AG04449 (cell line): Measurements from ENCODE around the gene CATSPERE.
"Not testable (repeated sequence)": the region's sequence is repeated elsewhere in the genome, so short reads cannot be mapped to it uniquely, and the experiment has no call there.

Experiments used
- CTCF ChIA-PET: fragments of 350-600 bp; formaldehyde crosslinking; extraction: SDS; loops from one replicate; lab custom pipeline; 2021; ENCODE audit warnings: antibody characterized with exemption; lab: Yijun Ruan, JAX
- POLR2A ChIA-PET: fragments of 400-600, 350-600 bp; formaldehyde crosslinking; extraction: SDS; loops from one replicate; lab custom pipeline; 2020; ENCODE audit warnings: antibody characterized with exemption, inconsistent platforms; lab: Yijun Ruan, JAX
- DNase-seq: peaks from one replicate; pipeline ENCODE4 v3.0.0-alpha.2; 2010; ENCODE audit warnings: low read depth, low spot score
- H3K4me3 ChIP-seq: 2 replicates; pipeline ENCODE4 v1.5.1; 2011; ENCODE audit warnings: low read depth, mild to moderate bottlenecking, control low read depth, low read length
- CTCF ChIP-seq: IDR thresholded peaks from one replicate; pipeline ENCODE4 v1.5.1; 2011; ENCODE audit warnings: mild to moderate bottlenecking, moderate library complexity, low read length, control low read depth, inconsistent platforms; ENCODE audit not compliant: insufficient read depth; ENCODE audit errors: missing control alignments

The CATSPERE gene

GRCh38 chr1:244667797-244668196 lies 206.7 kb downstream of the CATSPERE start:
- H3K4me3 ChIP-seq: no peak overlapping the region
- POLR2A ChIA-PET: no interaction called here
- CTCF ChIA-PET: no interaction called here
- DNase-seq: no peak
- TF ChIP-seq CTCF: no peak

GRCh38 chr1:244672946-244673682 lies 212.0 kb downstream of the CATSPERE start:
- POLR2A ChIA-PET: no interaction called here
- no peak overlapping the region for H3K4me3 ChIP-seq
- no peak for DNase-seq
- CTCF ChIA-PET: no interaction called here
- no peak for TF ChIP-seq CTCF

DNA sequence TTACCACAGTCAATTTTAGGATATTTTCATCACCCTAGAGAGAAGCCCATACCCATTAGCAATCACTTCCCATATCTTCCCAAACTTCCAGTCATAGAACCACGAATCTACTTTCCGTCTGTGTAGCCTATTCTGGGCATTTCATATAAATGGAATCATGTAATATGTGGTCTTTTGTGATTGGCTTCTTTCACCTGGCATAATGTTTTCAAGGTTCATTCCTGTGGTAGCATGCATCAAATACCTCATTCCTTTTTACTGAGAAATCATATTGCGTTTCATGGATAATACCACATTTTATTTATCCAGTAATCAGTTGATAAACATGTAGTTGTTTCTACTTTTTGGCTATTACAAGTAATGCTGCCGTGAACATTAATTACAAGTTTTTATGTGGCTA lies 213.4 kb downstream of the CATSPERE start:
- POLR2A ChIA-PET: no interaction called here
- H3K4me3 ChIP-seq: no peak overlapping the region
- DNase-seq: no peak
- TF ChIP-seq CTCF: no peak
- CTCF ChIA-PET: no interaction called here

DNA sequence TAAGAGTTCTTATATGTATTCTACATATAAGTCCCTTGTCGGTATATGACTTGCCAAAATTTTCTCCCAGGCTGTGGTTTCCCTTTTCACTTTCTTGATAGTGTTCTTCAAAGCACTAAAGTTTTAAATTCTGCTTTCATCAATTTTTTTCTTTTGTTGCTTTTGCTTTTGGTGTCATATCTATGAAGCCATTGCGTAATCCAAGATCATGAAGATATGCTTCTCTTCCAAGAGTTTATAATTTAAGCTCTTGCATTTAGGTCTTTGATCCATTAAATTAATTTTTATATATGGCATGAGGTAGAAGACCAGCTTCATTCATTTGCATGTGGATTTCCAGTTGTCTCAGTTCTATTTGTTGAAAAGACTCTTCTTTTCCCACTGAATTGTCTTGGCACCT lies 214.1 kb downstream of the CATSPERE start:
- H3K4me3 ChIP-seq: no peak overlapping the region
- POLR2A ChIA-PET: no interaction called here
- TF ChIP-seq CTCF: no peak
- DNase-seq: no peak
- CTCF ChIA-PET: interaction anchor here (0.6 kb wide), 1 partner anchor 367 kb away, joined by 3 read pairs; no protein-coding TSS in a partner anchor

DNA sequence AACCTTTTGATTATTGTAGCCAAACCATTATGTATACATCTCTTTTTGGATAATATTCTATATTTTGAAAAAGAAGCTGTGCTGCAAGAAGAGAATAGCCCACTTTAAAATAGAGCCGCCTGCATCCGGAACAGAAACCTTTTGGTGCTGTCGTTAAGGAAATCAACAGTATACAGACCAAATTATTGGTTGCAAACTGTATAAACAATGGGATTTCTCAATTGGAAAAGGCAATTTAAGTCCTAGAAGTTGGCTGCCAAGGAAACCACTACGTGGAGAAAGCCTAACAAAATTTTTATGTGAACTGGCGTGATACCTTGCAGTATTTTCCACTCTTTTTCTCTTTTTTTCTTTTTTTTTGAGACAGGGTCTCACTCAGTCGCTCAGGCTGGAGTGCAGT lies 217.6 kb downstream of the CATSPERE start:
- ChIA-PET CTCF (no interaction called here), POLR2A (no interaction called here)
- no peak overlapping the region for H3K4me3 ChIP-seq
- no peak for DNase-seq
- no peak for TF ChIP-seq CTCF

DNA sequence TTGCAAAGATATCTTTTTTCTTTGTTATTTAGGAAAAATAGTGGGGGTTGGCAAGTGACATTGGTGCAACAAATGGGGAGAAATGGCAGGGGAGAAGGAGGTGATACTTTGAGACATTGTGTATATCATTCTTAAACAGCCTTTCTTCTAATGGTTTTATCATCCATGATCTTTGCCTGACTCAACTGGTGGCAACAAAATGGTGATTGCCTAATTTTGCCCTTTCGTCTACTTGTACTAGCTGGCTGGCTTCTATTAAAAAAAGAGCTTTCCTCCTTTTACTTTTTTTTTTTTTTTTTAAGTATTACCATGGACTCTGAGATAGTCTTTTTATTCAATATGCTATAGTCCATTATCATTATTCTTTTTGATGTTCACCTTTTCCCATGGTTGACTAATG lies 219.6 kb downstream of the CATSPERE start:
- TF ChIP-seq CTCF: no peak
- POLR2A ChIA-PET: no interaction called here
- no peak for DNase-seq
- H3K4me3 ChIP-seq: no peak overlapping the region
- CTCF ChIA-PET: no interaction called here

DNA sequence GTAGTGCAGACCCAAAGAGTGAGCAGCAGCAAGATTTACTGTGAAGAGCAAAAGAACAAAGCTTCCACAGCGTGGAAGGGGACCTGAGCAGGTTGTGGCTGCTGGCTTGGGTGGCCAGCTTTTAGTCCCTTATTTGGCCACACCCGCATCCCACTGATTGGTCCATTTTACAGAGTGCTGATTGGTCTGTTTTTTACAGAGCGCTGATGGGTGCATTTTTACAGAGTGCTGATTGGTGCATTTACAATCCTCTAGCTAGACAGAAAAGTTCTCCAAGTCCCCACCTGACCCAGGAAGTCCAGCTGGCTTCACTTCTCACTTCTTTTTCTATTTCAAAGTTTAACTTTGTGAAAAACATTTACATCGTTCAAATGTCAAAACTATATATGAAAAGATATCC lies 221.0 kb downstream of the CATSPERE start:
- H3K4me3 ChIP-seq, POLR2A ChIA-PET, CTCF ChIA-PET, DNase-seq: not testable (repeated sequence)
